CD4-positive, CD25-positive, alpha-beta regulatory T cell (primary cell): ENCODE measurements around the gene SORBS1. TPM values are rescaled to one million over a fixed set of nuclear protein-coding genes. Genes with fewer than 3 reads are reported as not detected.
A peak's percentile ranks its signal among the peaks of the same experiment; 100 is the strongest.

Experiments used
- ATAC-seq, 2 donors: fragments of 150-1000 bp; cut with Tn5 transposase; one replicate each; pipeline ENCODE4 v1.10.0; 2021; ENCODE audit warnings: low read depth in 2 of 2, moderate number of reproducible peaks in 2 of 2, moderate library complexity in 1 of 2
- DNase-seq, 3 donors: peaks; one replicate each; pipeline versions ENCODE4 v3.0.0 to v3.0.0-alpha.2; 2012 to 2022; ENCODE audit warnings: mixed read lengths in 1 of 3
- H3K27ac ChIP-seq: one replicate; pipeline ENCODE4 v1.7.0; 2013; ENCODE audit warnings: mild to moderate bottlenecking, low read length; ENCODE audit not compliant: insufficient read depth, poor library complexity, severe bottlenecking
- H3K27me3 ChIP-seq: one replicate; pipeline ENCODE4 v1.7.0; 2013; ENCODE audit warnings: low read length; ENCODE audit not compliant: control insufficient read depth, insufficient read depth
- H3K36me3 ChIP-seq: one replicate; pipeline ENCODE4 v1.7.0; 2013; ENCODE audit warnings: mild to moderate bottlenecking, low read length, moderate library complexity; ENCODE audit not compliant: control insufficient read depth, insufficient read depth
- H3K4me1 ChIP-seq: 2 replicates; pipeline ENCODE4 v1.7.0; 2013; ENCODE audit warnings: mild to moderate bottlenecking, low read length; ENCODE audit not compliant: insufficient read depth, control insufficient read depth, poor library complexity, severe bottlenecking
- H3K4me3 ChIP-seq: one replicate; pipeline ENCODE4 v1.7.0; 2013; ENCODE audit warnings: low read depth, mild to moderate bottlenecking, low read length, moderate library complexity
- H3K9me3 ChIP-seq, 2 experiments: 1 replicate in 1 of 2; 2 replicates in 1 of 2; pipeline ENCODE4 v1.7.0; 2013; ENCODE audit warnings: low read length in 2 of 2, mild to moderate bottlenecking in 1 of 2, moderate library complexity in 1 of 2; ENCODE audit not compliant: control insufficient read depth in 2 of 2
- H3K27ac Mint-ChIP-seq, 3 donors: one replicate each; pipeline ENCODE4 v1.8.0; 2020 to 2022; ENCODE audit warnings: mild to moderate bottlenecking in 3 of 3, mixed read lengths in 3 of 3, moderate library complexity in 2 of 3
- H3K27me3 Mint-ChIP-seq: one replicate; pipeline ENCODE4 v1.8.0; 2022; ENCODE audit warnings: mild to moderate bottlenecking, mixed read lengths
- H3K36me3 Mint-ChIP-seq: one replicate; pipeline ENCODE4 v1.8.0; 2020; ENCODE audit warnings: mixed read lengths
- H3K4me1 Mint-ChIP-seq, 4 donors: one replicate each; pipeline ENCODE4 v1.8.0; 2020 to 2022; ENCODE audit warnings: mixed read lengths in 4 of 4, mild to moderate bottlenecking in 1 of 4
- H3K4me3 Mint-ChIP-seq, 4 donors: one replicate each; pipeline ENCODE4 v1.8.0; 2020 to 2022; ENCODE audit warnings: mild to moderate bottlenecking in 4 of 4, mixed read lengths in 4 of 4, moderate library complexity in 3 of 4
- H3K9me3 Mint-ChIP-seq, 7 donors: one replicate each; pipeline ENCODE4 v1.8.0; 2020 to 2022; ENCODE audit warnings: mixed read lengths in 7 of 7, mild to moderate bottlenecking in 3 of 7, moderate library complexity in 2 of 7
- polyA plus RNA-seq, 4 donors: library from polyadenylated mRNA; unstranded; fragments of 300-500 nt; fragmentation: Illumina TruSeq; gene quantifications; one replicate each; pipeline ENCODE4 v1.2.3, GENCODE V29; 2021
- total RNA-seq: library from RNA; stranded (reverse); gene quantifications from one replicate; pipeline ENCODE4 v1.2.3, GENCODE V29; 2022

SORBS1 gene
- total and polyA plus RNA-seq, 5 donors from 2014 or later, result 0.31 to 3.7 (median 0.38) TPM

- Mint-ChIP-seq H3K27ac (no peak overlapping the region), H3K9me3 (peaks cover 0 to 2% (median 0%) of the 10 kb centered on the region in 7 donors), H3K36me3 (peaks cover 3% of the 10 kb centered on the region), H3K4me1 (no peaks in the 10 kb centered on the region), H3K4me3 (no peak overlapping the region), H3K27me3 (no peaks in the 10 kb centered on the region)
- ATAC-seq (no peak), DNase-seq (no peak)
- Histone ChIP-seq H3K9me3 (no peaks in the 10 kb centered on the region), H3K27me3 (no peaks in the 10 kb centered on the region), H3K4me3 (no peak overlapping the region), H3K36me3 (no peaks in the 10 kb centered on the region), H3K4me1 (no peaks in the 10 kb centered on the region), H3K27ac (no peak overlapping the region)
These were observed 17.7 kb downstream of the SORBS1 start for GRCh38 chr10:95543459-95543858.

DNA sequence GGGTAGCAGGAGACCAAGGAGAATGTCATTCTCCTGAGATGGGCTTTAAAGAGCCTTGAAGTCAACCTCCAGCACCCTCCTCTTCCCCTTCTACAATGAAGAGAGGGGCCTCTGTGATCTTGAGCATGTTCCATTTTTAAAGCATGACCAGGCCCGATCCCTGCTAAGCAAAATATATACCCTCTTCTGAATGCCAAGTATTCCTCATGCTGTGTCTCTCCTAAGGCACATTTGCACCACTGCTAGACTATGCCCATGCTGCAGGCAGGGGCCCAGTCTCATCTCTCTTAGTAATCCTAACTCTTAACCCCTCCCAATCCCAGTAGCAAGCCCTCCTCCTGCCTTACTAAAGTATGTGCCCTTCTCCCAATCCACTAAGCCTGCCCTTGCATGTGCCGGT, 18.4 kb downstream of the SORBS1 start:
- no peaks in the 10 kb centered on the region for H3K4me1 ChIP-seq
- Mint-ChIP-seq H3K27me3 (no peaks in the 10 kb centered on the region), H3K27ac (no peak overlapping the region), H3K36me3 (peaks cover 3% of the 10 kb centered on the region), H3K4me3 (no peak overlapping the region), H3K9me3 (peaks cover 0 to 2% (median 0%) of the 10 kb centered on the region in 7 donors), H3K4me1 (no peaks in the 10 kb centered on the region)
- DNase-seq, result no peak
- no peak overlapping the region for H3K4me3 ChIP-seq
- H3K27ac ChIP-seq, result no peak overlapping the region
- no peaks in the 10 kb centered on the region for H3K36me3 ChIP-seq
- no peaks in the 10 kb centered on the region for H3K27me3 ChIP-seq
- no peak for ATAC-seq
- H3K9me3 ChIP-seq, result no peaks in the 10 kb centered on the region

- peak overlapping the region in 1 of 3 donors; percentile 7 for H3K27ac Mint-ChIP-seq
- Histone ChIP-seq H3K4me3 (no peak overlapping the region), H3K9me3 (no peaks in the 10 kb centered on the region), H3K36me3 (no peaks in the 10 kb centered on the region), H3K4me1 (no peaks in the 10 kb centered on the region), H3K27me3 (no peaks in the 10 kb centered on the region), H3K27ac (no peak overlapping the region)
- H3K36me3 Mint-ChIP-seq, result peaks cover 3% of the 10 kb centered on the region
- no peak for ATAC-seq
- H3K4me3 Mint-ChIP-seq, result no peak overlapping the region
- H3K4me1 Mint-ChIP-seq, result no peaks in the 10 kb centered on the region
- H3K9me3 Mint-ChIP-seq, result peaks cover 0 to 2% (median 0%) of the 10 kb centered on the region in 7 donors
- no peak for DNase-seq
- no peaks in the 10 kb centered on the region for H3K27me3 Mint-ChIP-seq
These were observed 18.8 kb downstream of the SORBS1 start for GRCh38 chr10:95542330-95542729.

DNA sequence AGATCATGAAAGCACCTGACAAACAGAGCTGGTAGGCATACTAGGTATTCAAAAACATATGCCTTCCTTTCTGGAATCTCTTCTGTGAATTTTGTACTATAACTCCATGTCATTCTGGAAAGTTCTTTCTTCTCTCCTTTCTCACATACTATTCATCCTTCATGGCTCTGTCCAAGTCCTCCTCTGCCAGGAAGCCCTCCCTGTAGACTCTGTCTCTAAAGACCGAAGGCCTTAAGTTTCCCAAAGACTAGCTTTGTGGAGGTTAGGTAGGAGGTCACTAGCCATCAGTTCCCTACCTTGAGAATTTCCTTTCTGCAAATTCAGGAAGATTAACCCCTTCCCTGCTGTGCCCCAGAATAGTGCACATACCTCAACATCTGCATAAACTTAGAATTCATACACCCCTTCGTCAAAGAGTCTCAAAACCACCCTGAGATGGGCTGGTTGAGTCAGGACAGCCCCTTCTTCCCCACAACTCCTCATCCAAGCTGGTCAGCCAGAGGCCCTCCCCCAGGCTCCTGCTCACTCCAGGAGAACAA, 20.6 kb downstream of the SORBS1 start:
- ATAC-seq (no peak), DNase-seq (no peak)
- H3K9me3 Mint-ChIP-seq, result peaks cover 0 to 2% (median 0%) of the 10 kb centered on the region in 7 donors
- H3K27ac ChIP-seq, result no peak overlapping the region
- H3K9me3 ChIP-seq, result no peaks in the 10 kb centered on the region
- no peaks in the 10 kb centered on the region for H3K36me3 Mint-ChIP-seq
- no peak overlapping the region for H3K27ac Mint-ChIP-seq
- no peaks in the 10 kb centered on the region for H3K27me3 Mint-ChIP-seq
- no peaks in the 10 kb centered on the region for H3K36me3 ChIP-seq
- H3K4me3 Mint-ChIP-seq, result no peak overlapping the region
- no peaks in the 10 kb centered on the region for H3K4me1 Mint-ChIP-seq
- H3K27me3 ChIP-seq, result no peaks in the 10 kb centered on the region
- no peaks in the 10 kb centered on the region for H3K4me1 ChIP-seq
- H3K4me3 ChIP-seq, result no peak overlapping the region

- Histone ChIP-seq H3K27me3 (no peaks in the 10 kb centered on the region), H3K9me3 (no peaks in the 10 kb centered on the region), H3K4me1 (no peaks in the 10 kb centered on the region), H3K36me3 (no peaks in the 10 kb centered on the region), H3K27ac (no peak overlapping the region), H3K4me3 (no peak overlapping the region)
- ATAC-seq, result no peak
- DNase-seq, result no peak
- Mint-ChIP-seq H3K9me3 (peaks cover 0 to 2% (median 0%) of the 10 kb centered on the region in 7 donors), H3K36me3 (no peaks in the 10 kb centered on the region), H3K27ac (no peak overlapping the region), H3K27me3 (peaks cover 5% of the 10 kb centered on the region), H3K4me3 (no peak overlapping the region), H3K4me1 (no peaks in the 10 kb centered on the region)
These were observed 21.4 kb downstream of the SORBS1 start for GRCh38 chr10:95539560-95540284.

DNA sequence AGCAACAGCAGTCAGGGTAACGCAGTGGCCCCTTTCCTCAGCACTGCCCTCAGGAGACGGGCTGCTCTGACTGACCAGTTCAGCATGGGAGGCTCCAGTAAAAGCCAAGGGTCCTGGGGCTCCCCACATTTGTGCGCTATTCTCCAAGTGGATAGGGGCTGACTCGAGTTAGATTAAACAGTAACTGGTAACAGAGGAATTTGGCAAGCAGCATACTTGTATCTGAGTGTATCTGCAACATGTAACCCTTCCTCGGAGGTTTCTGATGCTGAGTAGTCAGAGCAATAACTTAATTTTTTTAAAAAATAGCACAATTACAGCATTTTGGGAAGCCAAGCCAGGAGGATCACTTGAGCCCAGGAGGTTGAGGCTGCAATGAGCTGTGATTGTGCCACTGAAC, 22.8 kb downstream of the SORBS1 start:
- no peak for DNase-seq
- Histone ChIP-seq H3K4me1 (no peaks in the 10 kb centered on the region), H3K27me3 (no peaks in the 10 kb centered on the region), H3K4me3 (no peak overlapping the region), H3K9me3 (no peaks in the 10 kb centered on the region), H3K36me3 (no peaks in the 10 kb centered on the region), H3K27ac (no peak overlapping the region)
- peaks cover 0 to 2% (median 0%) of the 10 kb centered on the region in 7 donors for H3K9me3 Mint-ChIP-seq
- no peak overlapping the region for H3K27ac Mint-ChIP-seq
- H3K4me1 Mint-ChIP-seq, result no peaks in the 10 kb centered on the region
- no peaks in the 10 kb centered on the region for H3K36me3 Mint-ChIP-seq
- H3K27me3 Mint-ChIP-seq, result peaks cover 5% of the 10 kb centered on the region
- ATAC-seq, result no peak
- no peak overlapping the region for H3K4me3 Mint-ChIP-seq

DNA sequence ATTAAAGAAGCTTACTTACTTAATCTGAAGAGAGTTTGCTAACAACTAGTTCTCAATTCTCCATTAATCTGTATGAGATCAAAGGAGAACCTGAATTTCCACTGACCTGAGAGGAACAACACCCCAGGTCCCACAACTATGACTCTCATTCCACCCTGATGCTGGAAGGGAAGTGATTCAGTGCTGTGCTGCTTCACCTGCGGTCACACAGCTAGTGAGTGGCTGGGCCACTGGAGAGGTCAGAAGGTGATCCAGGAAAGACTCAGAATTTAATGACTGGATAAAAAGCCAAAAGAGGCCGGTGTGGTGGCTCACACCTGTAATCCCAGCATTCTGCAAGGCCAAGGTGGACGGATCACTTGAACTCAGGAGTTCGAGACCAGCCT, 23.6 kb downstream of the SORBS1 start:
- DNase-seq (no peak), ATAC-seq (no peak)
- H3K27ac Mint-ChIP-seq, result no peak overlapping the region
- H3K27ac ChIP-seq, result no peak overlapping the region
- H3K36me3 ChIP-seq, result no peaks in the 10 kb centered on the region
- no peak overlapping the region for H3K4me3 ChIP-seq
- H3K9me3 ChIP-seq, result no peaks in the 10 kb centered on the region
- peaks cover 5% of the 10 kb centered on the region for H3K27me3 Mint-ChIP-seq
- H3K27me3 ChIP-seq, result no peaks in the 10 kb centered on the region
- no peaks in the 10 kb centered on the region for H3K36me3 Mint-ChIP-seq
- no peaks in the 10 kb centered on the region for H3K4me1 ChIP-seq
- peaks cover 0 to 2% (median 0%) of the 10 kb centered on the region in 7 donors for H3K9me3 Mint-ChIP-seq
- no peaks in the 10 kb centered on the region for H3K4me1 Mint-ChIP-seq
- no peak overlapping the region for H3K4me3 Mint-ChIP-seq
